HepG2 (cell line): ENCODE data around the gene RUVBL1. TPM values are rescaled to one million over a fixed set of nuclear protein-coding genes. Genes with fewer than 3 reads are reported as not detected.

ENCODE experiments used
- CCAR2 ChIP-seq: fragments of 200-400 bp; formaldehyde crosslinking; optimal IDR thresholded peaks from 2 replicates; pipeline ENCODE3; 2018; ENCODE audit warnings: low read depth, mild to moderate bottlenecking, low read length, moderate library complexity
- EED ChIP-seq: sonication (generic); formaldehyde crosslinking; IDR thresholded peaks from 2 replicates; pipeline ENCODE4 v1.5.0; 2020; ENCODE audit warnings: mild to moderate bottlenecking, missing genetic modification reagents
- FOXO1 ChIP-seq: sonication (generic); formaldehyde crosslinking; IDR thresholded peaks from 2 replicates; pipeline ENCODE4 v1.4.0; 2020; ENCODE audit warnings: missing genetic modification reagents
- HES4 ChIP-seq: sonication (generic); formaldehyde crosslinking; IDR thresholded peaks from 2 replicates; pipeline ENCODE4 v1.9.0; 2021; ENCODE audit warnings: mild to moderate bottlenecking, missing genetic modification reagents, borderline replicate concordance
- JUND ChIP-seq: sonication (generic); formaldehyde crosslinking; IDR thresholded peaks from 2 replicates; pipeline ENCODE4 v1.8.0; 2022; ENCODE audit warnings: mild to moderate bottlenecking, missing genetic modification reagents
- KDM1A ChIP-seq: IDR thresholded peaks from 2 replicates; pipeline ENCODE4 v1.6.1; 2016; ENCODE audit warnings: missing compliant biosample characterization
- KLF9 ChIP-seq: IDR thresholded peaks from 2 replicates; pipeline ENCODE4 v1.6.1; 2016; ENCODE audit warnings: low read depth
- RBAK ChIP-seq: sonication (generic); formaldehyde crosslinking; IDR thresholded peaks from 2 replicates; pipeline ENCODE4 v1.5.1; 2020; ENCODE audit warnings: mild to moderate bottlenecking, missing genetic modification reagents
- REL ChIP-seq: sonication (generic); formaldehyde crosslinking; conservative IDR thresholded peaks from 2 replicates; pipeline ENCODE4 v1.8.0; 2022; ENCODE audit warnings: mild to moderate bottlenecking, missing genetic modification reagents, moderate library complexity
- SMYD3 ChIP-seq: sonication (generic); formaldehyde crosslinking; IDR thresholded peaks from 2 replicates; pipeline ENCODE4 v1.8.1; 2023; ENCODE audit warnings: mild to moderate bottlenecking, missing genetic modification reagents
- SP5 ChIP-seq: IDR thresholded peaks from 2 replicates; pipeline ENCODE4 v1.6.1; 2016; ENCODE audit warnings: low read depth, borderline replicate concordance
- SRSF9 ChIP-seq: fragments of 200-400 bp; formaldehyde crosslinking; IDR thresholded peaks from 2 replicates; pipeline ENCODE4 v1.6.1; 2018; ENCODE audit warnings: borderline replicate concordance, mild to moderate bottlenecking, low read depth, low read length; ENCODE audit not compliant: insufficient read depth, poor library complexity, severe bottlenecking
- THAP11 ChIP-seq: IDR thresholded peaks from 2 replicates; pipeline ENCODE4 v1.6.1; 2016; ENCODE audit warnings: missing biosample characterization, missing genetic modification reagents
- ZNF629 ChIP-seq: sonication (generic); formaldehyde crosslinking; conservative IDR thresholded peaks from 2 replicates; pipeline ENCODE4 v1.5.0; 2020; ENCODE audit warnings: missing genetic modification reagents
- ZNF816 ChIP-seq: sonication (generic); formaldehyde crosslinking; IDR thresholded peaks from 2 replicates; pipeline ENCODE4 v1.8.0; 2022; ENCODE audit warnings: missing genetic modification reagents, mild to moderate bottlenecking, borderline replicate concordance
- polyA plus RNA-seq, 8 experiments: library from polyadenylated mRNA; depleted of rRNA in 3 of 8; stranded (reverse) in 7 of 8; unstranded in 1 of 8; fragments of >200 nt; fragmentation: Illumina TruSeq in 4 of 8; extraction: Trizol in 4 of 8; gene quantifications; 2 replicates each; pipeline versions ENCODE4 v1.2.1 to v1.2.3, GENCODE V29; 2011 to 2016; ENCODE audit warnings: low read depth in 4 of 8, missing spikeins in 1 of 8, mixed read lengths in 1 of 8; ENCODE audit not compliant: insufficient read depth in 1 of 8
- total RNA-seq, 5 experiments: library from RNA; depleted of rRNA; stranded (reverse); fragments of >200 nt; fragmentation: Illumina TruSeq; extraction: Trizol; gene quantifications; 2 replicates each; pipeline ENCODE4 v1.2.3, GENCODE V29; 2016; ENCODE audit warnings: low read depth in 1 of 5
- TF ChIP-seq, protein P1 (sequence below): sonication (generic); formaldehyde crosslinking; conservative IDR thresholded peaks from 2 replicates; pipeline ENCODE4 v1.4.0; 2020; ENCODE audit warnings: missing genetic modification reagents
- TF ChIP-seq, protein P2 (sequence below): IDR thresholded peaks from 2 replicates; pipeline ENCODE4 v1.6.1; 2016; ENCODE audit warnings: low read depth, borderline replicate concordance
- TF ChIP-seq, protein P3 (sequence below): sonication (generic); formaldehyde crosslinking; IDR thresholded peaks from 2 replicates; pipeline ENCODE4 v1.5.0; 2020; ENCODE audit warnings: missing genetic modification reagents
- TF ChIP-seq, protein P4 (sequence below), 2 experiments: sonication (generic) in 1 of 2; formaldehyde crosslinking in 1 of 2; IDR thresholded peaks; 2 replicates each; pipeline versions ENCODE4 v1.5.1 to v1.6.1; 2011 to 2020; ENCODE audit warnings: borderline replicate concordance in 1 of 2, low read depth in 1 of 2, low read length in 1 of 2, mild to moderate bottlenecking in 1 of 2, missing genetic modification reagents in 1 of 2, moderate library complexity in 1 of 2

The RUVBL1 gene
- total and polyA plus RNA-seq, 2 of the 13 experiments (the other 11 are each of a cell fraction or from before 2014, with no cell fraction given): 32.7 to 86.3 TPM

DNA sequence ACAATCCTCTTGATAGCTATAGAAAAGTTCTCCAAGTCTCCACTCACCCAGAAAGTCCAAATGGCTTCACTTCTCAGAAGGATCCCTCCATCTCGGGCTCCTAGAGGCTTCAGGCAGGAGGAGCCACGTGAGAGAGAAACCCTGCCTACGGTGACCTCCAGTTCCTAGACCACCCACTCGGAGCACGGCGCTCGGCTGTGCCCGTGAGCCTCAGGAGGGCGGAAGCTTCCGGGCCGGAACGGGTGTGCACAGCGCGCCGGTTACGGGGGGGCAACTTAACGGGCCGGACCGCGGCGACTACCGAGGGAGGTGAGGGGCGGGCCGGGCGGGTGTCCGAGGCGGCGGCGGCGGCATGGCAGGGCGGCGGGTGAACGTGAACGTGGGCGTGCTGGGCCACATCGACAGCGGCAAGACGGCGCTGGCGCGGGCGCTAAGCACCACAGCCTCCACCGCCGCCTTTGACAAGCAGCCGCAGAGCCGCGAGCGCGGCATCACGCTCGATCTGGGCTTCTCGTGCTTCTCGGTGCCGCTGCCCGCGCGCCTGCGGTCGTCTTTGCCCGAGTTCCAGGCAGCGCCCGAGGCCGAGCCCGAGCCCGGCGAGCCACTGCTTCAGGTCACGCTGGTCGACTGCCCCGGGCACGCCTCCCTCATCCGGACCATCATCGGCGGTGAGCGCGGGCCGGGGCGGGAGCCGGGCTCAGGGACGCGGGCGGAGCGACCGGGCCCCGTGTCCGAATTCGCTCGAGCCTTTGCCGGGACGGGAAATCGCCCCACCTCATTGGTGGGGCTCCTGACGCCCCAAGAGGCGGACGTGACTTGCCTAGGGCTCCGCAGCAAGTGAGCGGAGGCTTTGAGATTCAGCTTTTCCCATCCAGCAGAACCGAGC, 29.8 kb upstream of the RUVBL1 start, which contains the start of gene EEFSEC (continued):
- TF ChIP-seq SRSF9 (no peak), RBAK (CRISPR knock-in tag) (no peak), JUND (CRISPR knock-in tag) (no peak), SP5 (peak; percentile 56; the same call in 1 of the 2 replicates), KLF9 (0 out of 2 replicates have a peak, but pooled peaks have one; percentile 24), FOXO1 (CRISPR knock-in tag) (peak; percentile 74), SMYD3 (CRISPR knock-in tag) (0 out of 2 replicates have a peak, but pooled peaks have one; percentile 41), THAP11 (CRISPR knock-in tag) (peak; percentile 92), REL (CRISPR knock-in tag) (peak; percentile 81; the same call in 1 of the 2 replicates), CCAR2 (no peak), ZNF629 (CRISPR knock-in tag) (0 out of 2 replicates have a peak, but pooled peaks have one; percentile 13), KDM1A (CRISPR knock-in tag) (no peak), ZNF816 (CRISPR knock-in tag) (no peak; the same call in 1 of the 2 replicates), HES4 (CRISPR knock-in tag) (peak; percentile 70; the same call in 1 of the 2 replicates), EED (CRISPR knock-in tag) (peak; percentile 97)
- TF ChIP-seq, protein P1, sequence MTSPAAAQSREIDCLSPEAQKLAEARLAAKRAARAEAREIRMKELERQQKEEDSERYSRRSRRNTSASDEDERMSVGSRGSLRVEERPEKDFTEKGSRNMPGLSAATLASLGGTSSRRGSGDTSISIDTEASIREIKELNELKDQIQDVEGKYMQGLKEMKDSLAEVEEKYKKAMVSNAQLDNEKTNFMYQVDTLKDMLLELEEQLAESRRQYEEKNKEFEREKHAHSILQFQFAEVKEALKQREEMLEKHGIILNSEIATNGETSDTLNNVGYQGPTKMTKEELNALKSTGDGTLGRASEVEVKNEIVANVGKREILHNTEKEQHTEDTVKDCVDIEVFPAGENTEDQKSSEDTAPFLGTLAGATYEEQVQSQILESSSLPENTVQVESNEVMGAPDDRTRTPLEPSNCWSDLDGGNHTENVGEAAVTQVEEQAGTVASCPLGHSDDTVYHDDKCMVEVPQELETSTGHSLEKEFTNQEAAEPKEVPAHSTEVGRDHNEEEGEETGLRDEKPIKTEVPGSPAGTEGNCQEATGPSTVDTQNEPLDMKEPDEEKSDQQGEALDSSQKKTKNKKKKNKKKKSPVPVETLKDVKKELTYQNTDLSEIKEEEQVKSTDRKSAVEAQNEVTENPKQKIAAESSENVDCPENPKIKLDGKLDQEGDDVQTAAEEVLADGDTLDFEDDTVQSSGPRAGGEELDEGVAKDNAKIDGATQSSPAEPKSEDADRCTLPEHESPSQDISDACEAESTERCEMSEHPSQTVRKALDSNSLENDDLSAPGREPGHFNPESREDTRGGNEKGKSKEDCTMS (CRISPR knock-in tag): no peak
- TF ChIP-seq, protein P2, sequence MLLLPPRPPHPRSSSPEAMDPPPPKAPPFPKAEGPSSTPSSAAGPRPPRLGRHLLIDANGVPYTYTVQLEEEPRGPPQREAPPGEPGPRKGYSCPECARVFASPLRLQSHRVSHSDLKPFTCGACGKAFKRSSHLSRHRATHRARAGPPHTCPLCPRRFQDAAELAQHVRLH: peak; percentile 58; the same call in 1 of the 2 replicates
- TF ChIP-seq, protein P3, sequence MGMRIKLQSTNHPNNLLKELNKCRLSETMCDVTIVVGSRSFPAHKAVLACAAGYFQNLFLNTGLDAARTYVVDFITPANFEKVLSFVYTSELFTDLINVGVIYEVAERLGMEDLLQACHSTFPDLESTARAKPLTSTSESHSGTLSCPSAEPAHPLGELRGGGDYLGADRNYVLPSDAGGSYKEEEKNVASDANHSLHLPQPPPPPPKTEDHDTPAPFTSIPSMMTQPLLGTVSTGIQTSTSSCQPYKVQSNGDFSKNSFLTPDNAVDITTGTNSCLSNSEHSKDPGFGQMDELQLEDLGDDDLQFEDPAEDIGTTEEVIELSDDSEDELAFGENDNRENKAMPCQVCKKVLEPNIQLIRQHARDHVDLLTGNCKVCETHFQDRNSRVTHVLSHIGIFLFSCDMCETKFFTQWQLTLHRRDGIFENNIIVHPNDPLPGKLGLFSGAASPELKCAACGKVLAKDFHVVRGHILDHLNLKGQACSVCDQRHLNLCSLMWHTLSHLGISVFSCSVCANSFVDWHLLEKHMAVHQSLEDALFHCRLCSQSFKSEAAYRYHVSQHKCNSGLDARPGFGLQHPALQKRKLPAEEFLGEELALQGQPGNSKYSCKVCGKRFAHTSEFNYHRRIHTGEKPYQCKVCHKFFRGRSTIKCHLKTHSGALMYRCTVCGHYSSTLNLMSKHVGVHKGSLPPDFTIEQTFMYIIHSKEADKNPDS (CRISPR knock-in tag): peak; percentile 54; the same call in 1 of the 2 replicates
- TF ChIP-seq, protein P4, sequence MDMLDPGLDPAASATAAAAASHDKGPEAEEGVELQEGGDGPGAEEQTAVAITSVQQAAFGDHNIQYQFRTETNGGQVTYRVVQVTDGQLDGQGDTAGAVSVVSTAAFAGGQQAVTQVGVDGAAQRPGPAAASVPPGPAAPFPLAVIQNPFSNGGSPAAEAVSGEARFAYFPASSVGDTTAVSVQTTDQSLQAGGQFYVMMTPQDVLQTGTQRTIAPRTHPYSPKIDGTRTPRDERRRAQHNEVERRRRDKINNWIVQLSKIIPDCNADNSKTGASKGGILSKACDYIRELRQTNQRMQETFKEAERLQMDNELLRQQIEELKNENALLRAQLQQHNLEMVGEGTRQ (IDR thresholded peaks at IDR 0.05; ENCODE audit: low read depth, low read length): no peak
- TF ChIP-seq, protein P4 (CRISPR knock-in tag; IDR thresholded peaks at IDR 0.05; ENCODE audit: borderline replicate concordance): no peak
